Activated T-helper 9 cell treated with anti-CD3 and anti-CD28 coated beads, Interleukin-2, amount 50 U/mL, for 16 hours (primary cell): ENCODE measurements around the gene DCTN3.

Source experiments
- DNase-seq: peaks from one replicate; pipeline ENCODE4 v3.0.0-alpha.2; 2020; ENCODE audit warnings: low read depth

Gene DCTN3

DNA sequence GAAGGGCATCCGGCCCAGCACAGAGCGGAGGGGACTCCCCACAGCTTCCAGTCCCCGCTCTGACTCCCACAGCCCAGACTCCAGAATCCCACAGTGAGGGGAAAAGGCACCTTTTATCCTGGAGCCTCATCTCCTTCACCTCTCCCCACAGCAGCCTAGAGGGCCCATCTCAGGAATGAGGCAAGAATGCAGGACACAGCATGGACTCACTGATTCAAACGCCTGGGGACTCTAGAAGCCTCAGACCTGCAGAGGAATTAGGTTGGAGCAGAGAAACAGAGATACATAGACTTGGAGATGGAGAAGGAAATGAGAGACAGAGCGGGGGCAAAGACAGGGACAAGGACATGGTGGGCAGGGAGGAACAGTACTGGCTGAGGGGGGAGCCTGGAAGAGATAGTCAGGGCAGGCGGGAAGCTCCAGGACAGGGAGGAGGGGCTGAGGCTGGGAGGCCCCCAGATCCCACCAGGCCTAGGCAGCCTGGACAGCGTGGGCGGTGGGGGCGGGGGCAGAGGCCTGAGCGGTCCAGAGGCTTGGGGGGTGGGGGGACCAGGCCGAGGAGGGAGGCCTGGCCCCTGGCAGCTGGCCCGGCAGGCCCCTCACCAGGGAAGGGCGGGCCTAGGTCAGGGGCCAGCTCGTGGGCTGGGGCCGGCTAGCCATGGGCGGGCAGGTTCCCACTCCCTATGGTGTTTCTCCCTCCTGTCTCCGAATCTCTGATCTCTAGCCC lies 46.5 kb downstream of the DCTN3 start:
- DNase-seq, result no peak

DNA sequence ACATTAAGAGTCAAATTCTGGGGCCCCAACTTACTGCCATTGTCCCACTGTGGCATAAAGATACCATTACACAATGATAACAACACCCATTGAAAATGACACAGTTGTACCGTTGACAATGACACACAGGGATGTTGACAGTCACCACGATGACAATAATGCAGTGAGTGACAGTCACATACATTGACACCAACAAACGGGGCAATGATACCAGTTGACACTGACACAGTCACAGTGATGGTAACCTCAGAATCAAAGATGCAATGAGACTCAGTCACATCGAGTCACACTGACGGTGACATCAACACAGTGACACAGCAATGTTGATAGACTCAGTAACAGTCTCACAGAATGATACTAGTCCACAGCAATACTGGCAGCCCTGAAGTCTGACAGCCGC lies 47.7 kb downstream of the DCTN3 start:
- no peak for DNase-seq

DNA sequence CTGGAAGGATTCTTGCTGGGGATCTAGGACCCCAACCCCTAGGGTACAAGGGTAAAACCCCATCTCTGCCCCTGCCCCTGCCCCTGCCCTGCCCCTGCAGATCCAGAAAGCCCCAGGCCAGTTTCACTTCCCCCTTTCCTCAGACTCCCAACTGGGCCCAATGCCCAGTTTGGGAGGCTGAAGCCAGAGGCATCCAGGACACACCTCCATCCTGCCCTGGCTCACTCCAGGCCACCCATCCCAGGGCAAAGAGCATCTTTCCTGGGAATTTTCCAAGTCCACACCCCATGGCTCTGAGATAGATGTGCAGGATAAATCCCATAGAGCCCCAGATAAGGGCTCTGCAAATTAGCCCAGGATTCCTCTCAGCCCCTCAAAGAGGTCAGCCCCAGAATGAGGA lies 48.2 kb downstream of the DCTN3 start:
- DNase-seq, result no peak

DNA sequence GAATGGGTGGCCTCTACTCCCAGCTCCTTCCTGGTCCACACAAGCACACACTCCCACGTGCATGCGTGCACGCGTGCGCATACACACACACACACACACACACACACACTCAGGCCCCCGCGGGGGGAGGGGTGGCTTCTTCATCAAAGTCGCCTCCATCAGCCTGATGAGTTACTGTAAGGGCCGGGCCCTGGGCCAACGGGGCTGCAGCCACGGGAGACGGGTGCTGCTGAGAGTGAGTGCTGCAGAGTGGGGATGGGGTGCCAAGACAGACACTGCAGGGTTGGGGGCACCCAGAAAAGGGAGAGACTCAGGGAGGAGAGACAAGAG lies 48.8 kb downstream of the DCTN3 start:
- no peak for DNase-seq

DNA sequence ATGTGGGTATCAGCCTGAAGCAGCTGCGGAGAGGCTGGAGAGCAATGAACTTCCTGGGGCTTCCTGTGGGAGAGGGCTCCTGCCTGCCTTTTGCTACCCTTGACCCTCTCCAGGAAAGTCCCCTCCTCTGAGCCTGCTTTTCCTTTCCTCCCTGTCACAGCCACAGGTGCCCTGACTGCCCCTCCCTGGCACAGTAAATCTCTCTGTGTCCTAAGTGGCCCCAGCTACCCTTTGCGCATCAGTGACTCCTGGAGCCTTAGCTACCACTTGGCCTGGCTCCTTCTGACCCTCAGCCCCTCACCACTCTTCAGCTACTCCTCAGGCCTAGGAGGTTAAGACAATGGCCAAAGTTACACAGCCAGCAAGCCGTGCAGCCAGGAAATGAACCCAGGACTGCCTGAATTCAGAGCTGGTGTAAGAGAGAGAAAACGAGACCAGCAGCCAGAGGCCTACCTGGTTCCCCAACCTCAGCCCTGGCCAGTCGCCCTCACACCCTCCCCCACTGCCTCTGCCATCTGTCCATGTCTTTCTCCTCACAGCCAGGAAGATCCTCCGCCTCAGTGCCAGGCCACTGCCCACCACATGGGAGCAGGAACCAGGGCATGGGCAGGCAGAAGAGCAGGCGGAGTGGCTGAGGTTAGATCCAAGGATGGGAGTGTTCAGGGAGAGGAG lies 49.4 kb downstream of the DCTN3 start:
- DNase-seq, result no peak

DNA sequence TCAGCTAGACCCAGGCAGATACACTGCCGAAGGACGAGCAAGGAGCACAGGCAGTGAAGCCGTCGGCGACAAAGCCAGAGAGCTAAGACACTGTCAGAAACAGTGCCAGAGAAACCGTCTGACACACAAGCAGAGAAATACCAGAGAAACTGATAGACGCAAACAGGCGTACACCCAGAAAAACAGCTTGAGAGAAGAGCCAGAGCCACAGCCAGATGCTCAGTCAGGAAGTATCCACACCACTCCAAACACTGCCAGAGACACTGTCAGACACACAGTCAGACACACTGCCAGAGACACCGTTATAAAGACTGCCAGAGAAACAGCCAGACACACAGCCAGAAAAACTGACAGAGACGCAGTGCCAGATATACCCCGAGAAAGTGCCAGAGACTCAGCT lies 49.9 kb downstream of the DCTN3 start:
- DNase-seq, result no peak

DNA sequence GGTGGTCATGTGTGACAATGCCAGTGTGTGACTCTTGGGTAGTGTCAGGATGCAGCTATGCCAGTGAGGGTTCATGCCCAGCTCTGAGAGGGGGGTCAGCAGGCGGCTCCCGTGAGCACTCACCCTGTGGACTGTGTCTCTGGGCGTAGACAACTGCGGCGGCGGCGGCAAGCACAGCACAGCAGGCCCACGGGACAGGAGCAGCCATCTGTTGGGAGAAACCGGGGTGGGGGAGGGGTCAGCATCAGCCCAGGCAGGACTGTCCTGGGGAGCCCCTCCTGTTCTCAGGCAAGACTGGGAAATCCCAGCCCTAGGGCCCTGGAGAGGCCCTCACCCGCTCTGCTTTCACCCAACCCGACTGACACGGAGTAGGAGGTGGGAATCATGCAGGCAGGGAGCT lies 51.5 kb downstream of the DCTN3 start:
- no peak for DNase-seq

DNA sequence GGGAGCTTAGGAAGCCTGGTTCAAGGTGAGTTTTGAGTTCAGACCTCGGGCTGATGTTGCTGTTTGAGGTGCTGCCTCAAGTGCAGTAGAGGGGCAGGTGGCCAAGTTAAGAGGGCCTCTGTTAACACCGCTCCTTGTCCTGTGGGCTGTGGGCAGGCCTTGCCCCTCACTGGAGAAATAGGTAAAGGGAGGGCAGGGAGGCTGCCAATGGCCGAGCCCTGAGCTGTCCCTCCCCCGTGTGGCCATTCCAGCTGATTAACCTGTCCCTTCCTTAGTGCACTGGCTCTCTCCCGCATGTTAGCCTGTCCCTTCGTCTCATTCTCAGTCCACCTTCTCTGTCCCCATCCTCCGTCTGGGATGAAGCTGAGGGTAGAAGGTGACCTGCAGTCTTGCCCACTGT lies 52.2 kb downstream of the DCTN3 start:
- DNase-seq, result no peak

DNA sequence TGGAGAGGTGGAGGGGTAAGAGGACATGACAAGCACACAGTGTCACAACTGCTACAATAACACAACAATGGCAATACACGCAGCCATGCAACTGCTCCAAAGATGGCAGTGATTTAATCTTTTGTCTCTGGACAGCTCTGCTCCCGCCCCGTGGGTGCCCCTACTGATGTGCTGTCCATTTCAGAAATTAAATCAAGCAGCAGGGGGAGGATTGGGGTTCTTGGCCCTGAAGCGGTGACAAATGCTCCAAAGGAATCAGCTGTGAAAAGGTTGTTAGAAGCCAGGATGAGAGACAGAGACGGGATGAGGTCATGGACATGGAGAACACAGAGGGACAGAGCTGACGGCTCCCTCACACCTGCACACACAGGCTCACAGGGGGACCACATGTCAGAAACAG lies 53.3 kb downstream of the DCTN3 start:
- DNase-seq, result no peak

DNA sequence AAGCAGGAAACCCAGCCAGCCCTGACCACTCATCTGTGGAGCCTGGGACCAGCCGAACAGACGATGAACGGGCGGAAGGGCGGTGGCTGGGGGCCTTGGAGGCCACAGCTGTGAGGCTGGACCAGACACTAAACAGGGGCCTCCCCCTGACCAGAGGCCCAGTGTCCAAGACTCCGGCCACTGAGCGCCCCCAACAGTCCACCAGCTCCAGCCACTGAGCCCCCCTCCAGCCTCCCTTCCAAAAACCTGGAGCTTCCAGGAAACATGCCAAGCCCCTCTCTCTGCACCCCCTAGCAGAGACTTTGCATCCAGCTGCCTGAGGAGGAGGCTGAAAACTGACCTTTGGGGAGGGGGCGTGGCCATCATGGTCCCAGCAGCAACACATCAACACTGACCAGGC lies 54.0 kb downstream of the DCTN3 start:
- DNase-seq, result no peak

DNA sequence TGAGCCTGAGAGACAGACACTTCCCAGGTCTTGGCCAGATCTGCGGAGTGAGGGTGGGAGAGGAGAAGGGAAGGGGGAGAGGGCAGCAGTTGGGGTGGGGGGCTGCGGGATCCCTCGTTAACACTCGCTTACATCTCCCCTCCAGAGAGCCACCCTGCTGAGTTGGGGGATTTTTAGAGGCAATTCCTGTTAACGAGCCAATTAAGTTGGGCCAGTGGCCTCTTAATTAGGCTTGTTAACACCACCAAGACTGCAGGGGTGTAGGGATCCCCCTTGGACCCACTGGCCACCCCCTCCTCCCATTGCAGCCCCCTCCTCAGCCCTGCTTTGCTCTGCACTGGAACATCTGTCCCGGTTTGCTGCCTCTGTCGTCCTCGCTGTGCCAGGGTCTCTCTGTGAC lies 54.4 kb downstream of the DCTN3 start:
- no peak for DNase-seq

DNA sequence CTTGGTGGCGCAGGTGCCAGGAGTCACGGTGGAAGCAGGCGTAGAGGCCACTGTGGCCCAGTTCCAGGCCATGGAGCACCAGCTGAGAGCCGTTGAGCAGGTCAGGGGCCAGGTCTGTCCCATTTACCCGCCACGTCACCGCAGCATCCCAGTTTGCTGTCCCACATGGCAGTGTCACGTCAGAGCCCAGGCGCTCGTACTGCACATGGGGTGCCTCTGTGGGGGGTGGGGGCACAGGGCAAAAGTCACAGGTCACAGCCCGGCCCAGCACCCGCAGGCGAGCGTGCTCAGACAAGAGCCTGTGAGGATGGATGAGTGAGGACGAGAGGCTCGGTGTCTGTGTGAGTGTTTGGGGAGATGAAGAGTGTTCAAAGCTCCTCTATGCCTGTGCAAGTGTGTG lies 55.7 kb downstream of the DCTN3 start:
- no peak for DNase-seq
